GM18909 (cell line): ENCODE data around the gene ADRA2B.

ENCODE experiments used
- ATAC-seq: cut with Tn5 transposase; IDR thresholded peaks from one replicate; pipeline ENCODE4 v1.9.1; 2021; ENCODE audit warnings: mild to moderate bottlenecking; ENCODE audit not compliant: unreplicated experiment, poor library complexity

The ADRA2B gene

GRCh38 chr2:96138179-96139145 lies 22.1 kb upstream of the ADRA2B start, which contains the start of gene ASTL:
ASTL (minus strand) TSS chr2:96138502; CDS start chr2:96138436, 66 bp downstream.
- no peak for ATAC-seq

DNA sequence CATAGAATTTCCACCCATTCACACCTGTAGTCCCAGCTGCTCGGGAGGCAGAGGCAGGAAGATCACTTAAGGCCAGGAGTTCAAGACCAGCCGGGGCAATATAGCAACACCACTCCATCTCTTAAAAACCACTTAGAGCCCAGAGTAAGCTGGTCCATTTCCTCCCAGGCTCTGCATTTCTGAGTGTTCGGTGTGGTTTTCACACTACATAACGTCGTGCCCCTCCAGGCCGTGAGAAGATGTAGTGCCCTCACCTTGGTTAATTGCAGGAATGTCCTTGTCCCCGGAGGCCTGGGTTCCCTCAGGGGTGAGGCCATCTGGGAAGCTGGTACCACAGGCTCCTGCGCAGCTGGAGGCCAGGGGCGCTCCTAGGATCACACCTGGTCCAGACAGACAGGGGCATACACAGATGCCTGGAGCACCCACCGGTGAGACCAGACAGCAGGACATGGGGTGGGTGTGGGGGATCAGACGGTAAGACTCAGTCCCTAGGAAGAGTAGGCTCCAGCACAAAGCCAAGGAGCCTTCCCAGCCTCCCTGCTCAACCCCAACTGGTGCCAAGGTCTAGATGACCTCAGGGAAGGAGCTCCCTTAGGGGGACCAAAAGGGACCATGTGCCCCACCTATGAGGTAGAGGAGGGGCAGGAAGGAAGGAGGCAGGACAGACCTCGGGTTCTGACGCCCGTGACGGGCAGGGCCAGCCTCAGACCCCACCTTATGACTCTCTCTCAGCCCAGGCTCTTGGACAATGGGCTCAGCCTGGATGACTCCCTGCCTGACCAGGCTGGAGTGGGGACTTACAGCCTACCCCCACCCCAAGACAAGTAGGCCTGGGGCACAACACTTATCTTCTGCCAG lies 21.2 kb upstream of the ADRA2B start:
- ATAC-seq: no peak

DNA sequence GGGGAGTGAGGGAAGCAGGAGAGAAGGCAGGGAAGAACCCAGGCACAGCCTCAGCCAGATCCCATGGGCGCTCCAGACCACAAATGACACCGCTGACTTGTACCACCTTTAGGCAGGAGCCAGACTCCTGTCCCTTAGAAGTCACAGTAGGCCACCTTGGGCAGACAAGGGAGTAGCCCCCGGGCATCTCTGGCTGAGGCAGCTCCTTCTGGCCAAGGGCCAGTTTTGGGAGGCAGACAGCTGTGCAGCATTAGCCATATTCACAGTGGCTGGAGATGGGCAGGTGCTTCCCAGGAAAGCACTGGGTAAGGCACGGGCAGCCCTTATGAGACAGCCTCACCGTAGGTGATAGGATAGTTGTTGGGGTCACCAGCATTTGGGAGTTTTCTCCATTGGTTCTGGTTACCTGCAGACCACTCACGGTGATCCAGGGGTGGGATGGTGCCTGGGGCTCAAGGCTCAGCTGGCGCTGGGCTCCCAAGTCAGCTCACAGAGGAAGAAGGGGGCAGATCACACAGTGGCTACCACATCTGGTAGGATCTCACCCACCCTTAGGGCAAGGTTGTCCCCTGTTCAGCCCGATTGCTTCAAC lies 19.9 kb upstream of the ADRA2B start:
- no peak for ATAC-seq

- ATAC-seq: no peak
Observed at GRCh38 chr2:96135621-96136020, 19.2 kb upstream of the ADRA2B start.

- no peak for ATAC-seq
Observed at GRCh38 chr2:96135171-96135570, 18.8 kb upstream of the ADRA2B start.

GRCh38 chr2:96134421-96134820 lies 18.1 kb upstream of the ADRA2B start:
- ATAC-seq: no peak

GRCh38 chr2:96131813-96132745 lies 15.7 kb upstream of the ADRA2B start:
- no peak for ATAC-seq

- ATAC-seq: no peak
Observed at GRCh38 chr2:96131152-96131812, 14.9 kb upstream of the ADRA2B start.

GRCh38 chr2:96130483-96130882 lies 14.1 kb upstream of the ADRA2B start:
- no peak for ATAC-seq

GRCh38 chr2:96129528-96130120 lies 13.3 kb upstream of the ADRA2B start:
- no peak for ATAC-seq

DNA sequence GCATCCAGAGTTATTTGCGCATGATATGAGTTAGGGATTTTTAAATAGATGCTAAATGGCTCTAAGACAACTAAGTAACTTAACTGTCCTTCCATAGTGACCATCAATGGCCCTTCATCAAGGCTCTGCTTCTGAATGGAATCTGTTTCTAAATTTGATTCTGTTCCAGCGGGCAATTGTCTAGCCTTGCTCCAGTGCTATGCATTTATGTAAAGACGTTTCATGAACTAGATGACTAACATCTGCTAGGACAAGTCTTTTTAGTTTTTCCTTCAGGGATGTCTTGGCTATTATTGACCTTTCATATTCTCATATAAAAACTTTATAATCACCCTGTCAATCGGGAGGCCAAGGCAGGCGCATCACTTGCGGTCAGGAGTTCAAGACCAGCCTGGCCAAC lies 12.1 kb upstream of the ADRA2B start:
- ATAC-seq: no peak

DNA sequence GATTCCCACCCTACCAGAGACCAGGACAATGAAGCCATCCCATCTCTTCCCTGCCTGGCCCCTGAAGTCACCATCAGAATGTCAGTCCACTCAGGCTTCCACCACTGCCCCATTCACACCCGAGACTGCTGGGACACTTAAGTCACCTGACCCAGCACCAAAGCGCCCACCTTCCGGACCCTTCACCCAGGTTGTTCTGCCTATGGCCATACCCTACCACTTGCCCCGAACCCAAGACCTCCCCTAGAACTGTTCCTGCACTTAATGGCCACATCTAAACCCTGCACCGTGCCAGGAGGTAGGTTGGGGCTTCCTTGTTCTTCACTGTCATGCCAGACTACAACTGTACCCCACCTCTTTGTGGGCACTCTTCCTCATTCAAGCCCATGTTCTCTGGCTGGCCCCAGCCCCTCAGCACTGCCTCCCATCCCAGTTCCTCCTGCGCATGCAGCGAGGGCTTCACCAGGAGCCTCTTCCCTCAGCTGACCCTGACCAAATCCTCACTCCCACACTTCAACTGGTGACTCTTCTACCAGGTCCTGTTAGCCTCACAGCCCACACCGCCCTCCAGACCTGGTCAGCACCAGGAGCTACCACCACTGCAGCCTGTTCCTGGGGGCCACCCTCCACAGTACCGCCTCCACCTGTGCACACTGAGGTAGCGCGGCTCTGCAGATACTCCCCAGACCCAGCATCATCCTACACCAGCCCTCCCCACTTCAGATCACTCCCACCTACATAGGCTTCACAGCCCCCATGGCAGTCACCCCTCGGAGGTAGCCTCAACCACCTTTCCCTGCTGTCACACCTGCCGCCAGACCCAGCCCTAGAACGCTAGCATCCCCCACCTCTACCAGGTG lies 8.3 kb upstream of the ADRA2B start:
- no peak for ATAC-seq

- ATAC-seq: no peak
Observed at GRCh38 chr2:96123936-96124335, 7.6 kb upstream of the ADRA2B start.

DNA sequence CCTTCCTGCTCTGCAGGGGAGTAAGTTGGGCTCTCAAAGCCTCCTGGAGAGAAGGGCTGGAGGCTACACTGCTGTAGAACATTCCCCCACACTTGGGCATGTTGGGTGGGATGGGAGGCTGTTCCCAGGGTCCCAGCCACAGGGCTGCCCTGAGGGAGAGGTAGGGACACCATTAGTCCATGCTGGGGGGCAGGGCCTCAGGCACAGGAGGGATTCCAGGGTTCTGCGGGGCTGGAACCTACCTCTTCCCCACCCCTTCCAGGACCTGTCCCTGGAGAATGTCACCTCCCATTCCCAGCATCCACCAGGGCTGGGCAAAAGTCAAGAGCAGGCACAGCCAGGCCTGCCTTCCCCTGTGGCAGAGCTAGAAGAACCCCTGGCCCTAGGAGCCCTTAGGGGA lies 6.9 kb upstream of the ADRA2B start:
- ATAC-seq: no peak

GRCh38 chr2:96122391-96122790 lies 6.0 kb upstream of the ADRA2B start:
- no peak for ATAC-seq

GRCh38 chr2:96121414-96121813 lies 5.0 kb upstream of the ADRA2B start:
- ATAC-seq: no peak

DNA sequence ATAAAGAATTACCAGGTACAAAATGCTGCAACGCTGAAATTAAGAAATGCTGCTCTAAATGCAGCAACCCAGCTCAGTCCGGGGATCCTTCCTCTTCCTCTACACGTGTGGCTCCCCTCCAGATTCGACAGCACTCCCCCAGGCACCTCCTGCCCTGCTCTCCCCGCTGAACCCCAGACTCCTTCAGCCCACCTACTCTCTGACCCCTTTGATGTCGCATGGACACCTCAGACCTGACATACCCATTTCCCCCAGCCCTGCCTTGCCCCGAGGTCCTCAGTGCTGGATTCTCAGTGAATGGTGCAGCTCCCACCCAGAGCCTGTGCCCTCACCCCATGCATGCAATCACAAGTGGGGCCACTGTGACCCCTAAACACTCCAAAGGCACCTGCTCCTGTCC lies 4.6 kb upstream of the ADRA2B start:
- ATAC-seq: no peak
